Ovary (tissue), 3 donors: ENCODE results near the gene IFT88.

ENCODE experiments used
- POLR2A ChIP-seq: fragments of 450-650 bp; IDR thresholded peaks from one replicate; pipeline ENCODE4 v1.6.1; 2017; ENCODE audit warnings: antibody characterized with exemption, mild to moderate bottlenecking, moderate library complexity
- TF ChIP-seq, protein P1 (sequence below), 3 donors: fragments of 450-650 bp in 2 of 3; fragments of 200-600 bp in 1 of 3; IDR thresholded peaks; one replicate each; pipeline versions ENCODE4 v1.5.1 to v1.8.0; 2016 to 2022; ENCODE audit warnings: antibody characterized with exemption in 3 of 3, mild to moderate bottlenecking in 1 of 3
- donor health status: DM: no; HTN: no; CAD: no.

DNA sequence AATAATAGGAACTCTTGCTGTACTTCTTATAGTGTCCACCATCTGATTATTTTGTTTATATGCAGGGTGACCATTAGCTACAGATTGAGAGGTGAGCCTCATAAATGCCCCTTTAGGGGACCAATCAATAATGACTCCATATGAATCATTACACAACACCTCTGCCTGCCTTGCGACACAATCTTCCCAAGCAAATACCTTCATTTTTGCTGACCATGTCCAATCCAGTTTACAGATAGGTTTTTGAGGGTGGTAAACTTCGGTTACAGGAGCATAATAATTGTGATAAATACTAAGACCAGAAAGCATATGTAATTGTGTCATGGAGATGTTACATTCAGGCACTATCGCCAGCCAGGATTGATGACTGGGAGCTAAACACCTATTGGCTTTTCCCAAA, 112.9 kb downstream of the IFT88 start:
- no peak for TF ChIP-seq POLR2A
- TF ChIP-seq, protein P1, sequence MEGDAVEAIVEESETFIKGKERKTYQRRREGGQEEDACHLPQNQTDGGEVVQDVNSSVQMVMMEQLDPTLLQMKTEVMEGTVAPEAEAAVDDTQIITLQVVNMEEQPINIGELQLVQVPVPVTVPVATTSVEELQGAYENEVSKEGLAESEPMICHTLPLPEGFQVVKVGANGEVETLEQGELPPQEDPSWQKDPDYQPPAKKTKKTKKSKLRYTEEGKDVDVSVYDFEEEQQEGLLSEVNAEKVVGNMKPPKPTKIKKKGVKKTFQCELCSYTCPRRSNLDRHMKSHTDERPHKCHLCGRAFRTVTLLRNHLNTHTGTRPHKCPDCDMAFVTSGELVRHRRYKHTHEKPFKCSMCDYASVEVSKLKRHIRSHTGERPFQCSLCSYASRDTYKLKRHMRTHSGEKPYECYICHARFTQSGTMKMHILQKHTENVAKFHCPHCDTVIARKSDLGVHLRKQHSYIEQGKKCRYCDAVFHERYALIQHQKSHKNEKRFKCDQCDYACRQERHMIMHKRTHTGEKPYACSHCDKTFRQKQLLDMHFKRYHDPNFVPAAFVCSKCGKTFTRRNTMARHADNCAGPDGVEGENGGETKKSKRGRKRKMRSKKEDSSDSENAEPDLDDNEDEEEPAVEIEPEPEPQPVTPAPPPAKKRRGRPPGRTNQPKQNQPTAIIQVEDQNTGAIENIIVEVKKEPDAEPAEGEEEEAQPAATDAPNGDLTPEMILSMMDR (IDR thresholded peaks at IDR 0.05): no peak
